ENCODE data around the gene SLC1A3. TPM values are rescaled to one million over a fixed set of nuclear protein-coding genes. Genes with fewer than 3 reads are reported as not detected.

Gene SLC1A3
- total RNA-seq, 2 donors from 2014 or later: 44.7 to 67.4 TPM

GRCh38 chr5:36708996-36709395 lies 102.6 kb downstream of the SLC1A3 start:
- no peak overlapping the region for H3K27ac ChIP-seq
- ATAC-seq (ENCODE audit: insufficient number of reproducible peaks, low FRiP score, low read depth): no peak
- TF ChIP-seq CTCF (IDR thresholded peaks at IDR 0.05): no peak
- H3K9me3 ChIP-seq: peaks cover 2% of the 10 kb centered on the region
- no peak for DNase-seq (ENCODE audit: low spot score)
- no peaks in the 10 kb centered on the region for H3K27me3 ChIP-seq (replicated peaks; ENCODE audit: insufficient read depth)
- peaks cover 0 to 3% of the 10 kb centered on the region in 2 donors for H3K4me1 ChIP-seq (ENCODE audit: control insufficient read depth in 1 of 2, low read depth in 2 of 2)
- no peak overlapping the region for H3K4me3 ChIP-seq
- no peaks in the 10 kb centered on the region for H3K36me3 ChIP-seq

- TF ChIP-seq CTCF (IDR thresholded peaks at IDR 0.05): no peak
- ATAC-seq (ENCODE audit: insufficient number of reproducible peaks, low FRiP score, low read depth): no peak
- H3K4me3 ChIP-seq: no peak overlapping the region
- no peaks in the 10 kb centered on the region for H3K4me1 ChIP-seq (ENCODE audit: control insufficient read depth in 1 of 2, low read depth in 2 of 2)
- peaks cover 2% of the 10 kb centered on the region for H3K9me3 ChIP-seq
- no peak overlapping the region for H3K27ac ChIP-seq
- no peak for DNase-seq (ENCODE audit: low spot score)
- H3K36me3 ChIP-seq: no peaks in the 10 kb centered on the region
- no peaks in the 10 kb centered on the region for H3K27me3 ChIP-seq (replicated peaks; ENCODE audit: insufficient read depth)
These were observed 103.6 kb downstream of the SLC1A3 start for GRCh38 chr5:36710039-36710438.

- H3K4me3 ChIP-seq: no peak overlapping the region
- TF ChIP-seq CTCF (IDR thresholded peaks at IDR 0.05): no peak
- no peaks in the 10 kb centered on the region for H3K27me3 ChIP-seq (replicated peaks; ENCODE audit: insufficient read depth)
- H3K36me3 ChIP-seq: no peaks in the 10 kb centered on the region
- H3K9me3 ChIP-seq: no peaks in the 10 kb centered on the region
- H3K27ac ChIP-seq: no peak overlapping the region
- no peaks in the 10 kb centered on the region for H3K4me1 ChIP-seq (ENCODE audit: control insufficient read depth in 1 of 2, low read depth in 2 of 2)
- ATAC-seq (ENCODE audit: insufficient number of reproducible peaks, low FRiP score, low read depth): no peak
- no peak for DNase-seq (ENCODE audit: low spot score)
These were observed 106.3 kb downstream of the SLC1A3 start for GRCh38 chr5:36712706-36713105.

- H3K4me1 ChIP-seq (ENCODE audit: control insufficient read depth in 1 of 2, low read depth in 2 of 2): no peaks in the 10 kb centered on the region
- no peak overlapping the region for H3K4me3 ChIP-seq
- ATAC-seq (ENCODE audit: insufficient number of reproducible peaks, low FRiP score, low read depth) (no peak), DNase-seq (ENCODE audit: low spot score) (no peak)
- no peaks in the 10 kb centered on the region for H3K27me3 ChIP-seq (replicated peaks; ENCODE audit: insufficient read depth)
- TF ChIP-seq CTCF (IDR thresholded peaks at IDR 0.05): no peak
- H3K36me3 ChIP-seq: no peaks in the 10 kb centered on the region
- H3K9me3 ChIP-seq: no peaks in the 10 kb centered on the region
- no peak overlapping the region for H3K27ac ChIP-seq
These were observed 107.1 kb downstream of the SLC1A3 start for GRCh38 chr5:36713541-36713940.

- Histone ChIP-seq H3K4me1 (ENCODE audit: control insufficient read depth in 1 of 2, low read depth in 2 of 2) (no peaks in the 10 kb centered on the region), H3K9me3 (no peaks in the 10 kb centered on the region), H3K4me3 (no peak overlapping the region), H3K27ac (no peak overlapping the region), H3K27me3 (replicated peaks; ENCODE audit: insufficient read depth) (no peaks in the 10 kb centered on the region), H3K36me3 (no peaks in the 10 kb centered on the region)
- ATAC-seq (ENCODE audit: insufficient number of reproducible peaks, low FRiP score, low read depth) (no peak), DNase-seq (ENCODE audit: low spot score) (no peak)
- TF ChIP-seq CTCF (IDR thresholded peaks at IDR 0.05): no peak
These were observed 110.8 kb downstream of the SLC1A3 start for GRCh38 chr5:36717131-36717695.
